MCF 10A (cell line): ENCODE measurements around the gene CSF1R. TPM values are rescaled to one million over a fixed set of nuclear protein-coding genes. Genes with fewer than 3 reads are reported as not detected.

ENCODE experiments used
- BruUV-seq: library from RNA; stranded (reverse); fragments of 400-500 nt; replicated peaks from 2 replicates; lab custom pipeline; 2021; lab: Mats Ljungman, UMichigan
- CTCF ChIA-PET: fragments of 300-600 bp; sonication (Branson Sonifier 250); formaldehyde crosslinking; extraction: SDS; loops from one replicate; lab custom pipeline; 2021; ENCODE audit warnings: antibody characterized with exemption, inconsistent platforms; lab: Yijun Ruan, JAX
- POLR2A ChIA-PET: fragments of 300-600, 350-650 bp; sonication (Branson Sonifier 250); formaldehyde crosslinking; extraction: SDS; loops from one replicate; lab custom pipeline; 2020; ENCODE audit warnings: antibody characterized with exemption, inconsistent platforms; lab: Yijun Ruan, JAX
- DNase-seq: peaks from one replicate; pipeline ENCODE4 v3.0.0-alpha.2; 2018; ENCODE audit not compliant: unreplicated experiment
- H3K27ac Mint-ChIP-seq: one replicate; pipeline ENCODE4 v1.8.0; 2022; ENCODE audit warnings: mild to moderate bottlenecking, low read depth, mixed read lengths; ENCODE audit not compliant: unreplicated experiment
- H3K27me3 Mint-ChIP-seq: one replicate; pipeline ENCODE4 v1.8.0; 2022; ENCODE audit warnings: mixed read lengths; ENCODE audit not compliant: insufficient read depth, unreplicated experiment
- H3K36me3 Mint-ChIP-seq: one replicate; pipeline ENCODE4 v1.8.0; 2022; ENCODE audit warnings: mild to moderate bottlenecking, moderate library complexity, mixed read lengths; ENCODE audit not compliant: insufficient read depth, unreplicated experiment
- H3K4me1 Mint-ChIP-seq: one replicate; pipeline ENCODE4 v1.8.0; 2022; ENCODE audit warnings: mixed read lengths; ENCODE audit not compliant: insufficient read depth, unreplicated experiment
- H3K4me3 Mint-ChIP-seq: one replicate; pipeline ENCODE4 v1.8.0; 2022; ENCODE audit warnings: mild to moderate bottlenecking, moderate library complexity, mixed read lengths; ENCODE audit not compliant: unreplicated experiment
- H3K9me3 Mint-ChIP-seq: one replicate; pipeline ENCODE4 v1.8.0; 2022; ENCODE audit warnings: mixed read lengths; ENCODE audit not compliant: unreplicated experiment
- intact Hi-C: fragments of 100-400 bp; cut with micrococcal nuclease; formaldehyde crosslinking; loops from 2 replicates; pipeline ENCODE4 v1.14.1; 2022
- total RNA-seq: library from RNA; stranded (reverse); gene quantifications from 2 replicates; pipeline ENCODE4 v1.2.3, GENCODE V29; 2022
- TF ChIP-seq, protein P1 (sequence below): fragments of 200-600 bp; IDR thresholded peaks from one replicate; pipeline ENCODE4 v1.8.0; 2022; ENCODE audit warnings: antibody characterized with exemption, mild to moderate bottlenecking; ENCODE audit not compliant: unreplicated experiment

Gene CSF1R
- total RNA-seq, 1 experiment from 2014 or later, result 1.6 TPM

- Mint-ChIP-seq H3K36me3 (peaks cover 60% of the 10 kb centered on the region), H3K9me3 (no peaks in the 10 kb centered on the region), H3K4me1 (peaks cover 36% of the 10 kb centered on the region), H3K4me3 (no peak overlapping the region), H3K27ac (no peak overlapping the region), H3K27me3 (no peaks in the 10 kb centered on the region)
- BruUV-seq, result TSS peak; percentile 7
- TF ChIP-seq, protein P1, sequence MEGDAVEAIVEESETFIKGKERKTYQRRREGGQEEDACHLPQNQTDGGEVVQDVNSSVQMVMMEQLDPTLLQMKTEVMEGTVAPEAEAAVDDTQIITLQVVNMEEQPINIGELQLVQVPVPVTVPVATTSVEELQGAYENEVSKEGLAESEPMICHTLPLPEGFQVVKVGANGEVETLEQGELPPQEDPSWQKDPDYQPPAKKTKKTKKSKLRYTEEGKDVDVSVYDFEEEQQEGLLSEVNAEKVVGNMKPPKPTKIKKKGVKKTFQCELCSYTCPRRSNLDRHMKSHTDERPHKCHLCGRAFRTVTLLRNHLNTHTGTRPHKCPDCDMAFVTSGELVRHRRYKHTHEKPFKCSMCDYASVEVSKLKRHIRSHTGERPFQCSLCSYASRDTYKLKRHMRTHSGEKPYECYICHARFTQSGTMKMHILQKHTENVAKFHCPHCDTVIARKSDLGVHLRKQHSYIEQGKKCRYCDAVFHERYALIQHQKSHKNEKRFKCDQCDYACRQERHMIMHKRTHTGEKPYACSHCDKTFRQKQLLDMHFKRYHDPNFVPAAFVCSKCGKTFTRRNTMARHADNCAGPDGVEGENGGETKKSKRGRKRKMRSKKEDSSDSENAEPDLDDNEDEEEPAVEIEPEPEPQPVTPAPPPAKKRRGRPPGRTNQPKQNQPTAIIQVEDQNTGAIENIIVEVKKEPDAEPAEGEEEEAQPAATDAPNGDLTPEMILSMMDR, result no peak
- ChIA-PET CTCF (interaction anchor here (0.6 to 1.0 kb wide), 3 partner anchors 10 to 348 kb away, joined by 3 read pairs; no protein-coding TSS in a partner anchor), POLR2A (no interaction called here)
- no peak for DNase-seq
- intact Hi-C loops, result no loop called here
Observed at GRCh38 chr5:150055326-150056074, 30.9 kb downstream of the CSF1R start.

GRCh38 chr5:150054569-150054968 is 31.8 kb downstream of the CSF1R start:
- Mint-ChIP-seq H3K9me3 (no peaks in the 10 kb centered on the region), H3K27ac (no peak overlapping the region), H3K4me3 (no peak overlapping the region), H3K36me3 (peaks cover 67% of the 10 kb centered on the region), H3K27me3 (no peaks in the 10 kb centered on the region), H3K4me1 (peaks cover 46% of the 10 kb centered on the region)
- TF ChIP-seq, protein P1, result no peak
- no peak for DNase-seq
- no TSS peak for BruUV-seq
- ChIA-PET POLR2A (no interaction called here), CTCF (interaction anchor here (0.5 to 1.0 kb wide), 2 partner anchors 9 to 25 kb away, joined by 3 read pairs; no protein-coding TSS in a partner anchor)
- intact Hi-C loops, result no loop called here

- H3K4me3 Mint-ChIP-seq, result no peak overlapping the region
- H3K27ac Mint-ChIP-seq, result peak overlapping the region; percentile 41
- POLR2A ChIA-PET, result interaction anchor here (2.4 kb wide), 1 partner anchor 31 kb away, joined by 9 read pairs; no protein-coding TSS in a partner anchor
- no peaks in the 10 kb centered on the region for H3K9me3 Mint-ChIP-seq
- H3K36me3 Mint-ChIP-seq, result peaks cover 72% of the 10 kb centered on the region
- TF ChIP-seq, protein P1, result no peak
- H3K4me1 Mint-ChIP-seq, result peaks cover 50% of the 10 kb centered on the region
- no TSS peak for BruUV-seq
- no peak for DNase-seq
- no peaks in the 10 kb centered on the region for H3K27me3 Mint-ChIP-seq
- intact Hi-C loops, result no loop called here
- CTCF ChIA-PET, result interaction anchor here (0.5 to 0.6 kb wide), 3 partner anchors 24 to 1930 kb away, joined by 3 to 4 read pairs (median 3); no protein-coding TSS in a partner anchor
Observed at GRCh38 chr5:150053713-150054392, 32.5 kb downstream of the CSF1R start.
